Activated CD4-positive, alpha-beta memory T cell treated with anti-CD3 and anti-CD28 coated beads, Interleukin-2, amount 10 ng/mL, durations not matched to agents 7 days and 5 days (primary cell): ENCODE data around the gene RIMOC1. TPM values are rescaled to one million over a fixed set of nuclear protein-coding genes. Genes with fewer than 3 reads are reported as not detected.
"Not testable (repeated sequence)": the region's sequence is repeated elsewhere in the genome, so short reads cannot be mapped to it uniquely, and the experiment has no call there.

Experiments
- CTCF ChIA-PET: fragments of 350-600 bp; sonication (Branson Sonifier 250); formaldehyde crosslinking; loops from one replicate; lab custom pipeline; 2021; ENCODE audit warnings: antibody characterized with exemption, inconsistent platforms; lab: Charles Lee
- POLR2A ChIA-PET: fragments of 350-600 bp; sonication (Branson Sonifier 250); formaldehyde crosslinking; loops from one replicate; lab custom pipeline; 2021; ENCODE audit warnings: antibody characterized with exemption; lab: Charles Lee
- DNase-seq: peaks from one replicate; pipeline ENCODE4 v3.0.0-alpha.2; 2020
- H3K27ac Mint-ChIP-seq: one replicate; pipeline ENCODE4 v1.8.0; 2021; ENCODE audit warnings: mild to moderate bottlenecking, mixed read lengths
- H3K27me3 Mint-ChIP-seq: one replicate; pipeline ENCODE4 v1.8.0; 2021; ENCODE audit warnings: mixed read lengths
- H3K36me3 Mint-ChIP-seq: one replicate; pipeline ENCODE4 v1.8.0; 2021; ENCODE audit warnings: low read depth, mixed read lengths
- H3K4me1 Mint-ChIP-seq: one replicate; pipeline ENCODE4 v1.8.0; 2021; ENCODE audit warnings: mixed read lengths
- H3K4me3 Mint-ChIP-seq: one replicate; pipeline ENCODE4 v1.8.0; 2021; ENCODE audit warnings: mild to moderate bottlenecking, mixed read lengths
- H3K9me3 Mint-ChIP-seq: one replicate; pipeline ENCODE4 v1.8.0; 2021; ENCODE audit warnings: mixed read lengths
- total RNA-seq, 2 experiments: library from RNA; stranded (reverse); gene quantifications; one replicate each; pipeline ENCODE4 v1.2.3, GENCODE V29; 2021

RIMOC1 gene
- total RNA-seq, 2 experiments from 2014 or later: 28.5 to 29.0 TPM

DNA sequence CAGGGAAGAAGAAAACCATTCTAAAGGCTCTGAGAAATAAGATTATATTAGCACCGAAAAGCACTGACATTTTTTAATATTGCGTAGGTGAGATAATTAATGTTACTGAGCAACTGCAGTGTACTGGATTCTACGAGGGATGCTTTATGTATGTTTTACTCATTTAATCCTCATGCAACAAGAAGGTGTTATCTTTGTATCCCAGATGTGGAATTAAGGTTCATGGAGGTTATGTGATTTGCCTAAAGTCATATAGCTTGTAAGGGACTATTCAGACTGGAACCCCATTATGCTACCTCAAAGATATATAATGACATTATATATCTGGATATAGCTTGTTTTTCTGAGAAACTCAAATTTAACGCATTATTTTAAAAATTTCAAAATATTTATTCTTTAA lies 23.5 kb downstream of the RIMOC1 start:
- H3K4me3 Mint-ChIP-seq: no peak overlapping the region
- H3K27me3 Mint-ChIP-seq: no peaks in the 10 kb centered on the region
- POLR2A ChIA-PET: interaction anchor here (1.3 kb wide), 1 partner anchor 23 kb away, joined by 10 read pairs; the partner anchor contains the start of gene RIMOC1
- H3K27ac Mint-ChIP-seq: no peak overlapping the region
- DNase-seq: no peak
- H3K36me3 Mint-ChIP-seq: peaks cover 32% of the 10 kb centered on the region
- H3K9me3 Mint-ChIP-seq: peaks cover 4% of the 10 kb centered on the region
- CTCF ChIA-PET: interaction anchor here (1.4 kb wide), 1 partner anchor 72 kb away, joined by 3 read pairs; no protein-coding TSS in a partner anchor
- peaks cover 19% of the 10 kb centered on the region for H3K4me1 Mint-ChIP-seq

DNA sequence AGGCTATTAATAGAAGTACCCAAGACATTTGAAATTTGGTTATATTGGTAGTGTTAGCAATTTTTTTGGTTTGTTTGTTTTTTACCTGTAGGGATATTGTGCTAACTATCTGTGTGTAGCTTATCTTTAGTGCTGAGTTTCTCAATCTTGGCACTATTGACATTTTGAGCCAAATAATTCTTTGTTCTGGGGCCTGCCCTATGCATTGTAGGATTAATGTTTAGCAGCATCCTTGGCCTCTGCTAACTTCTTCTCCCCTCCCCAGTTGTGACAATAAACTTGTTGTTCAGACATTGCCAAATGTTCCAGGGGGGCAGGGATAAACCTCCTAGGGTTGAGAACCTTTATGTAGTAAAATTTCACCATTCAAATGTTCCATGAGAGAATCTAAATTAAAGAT lies 24.9 kb downstream of the RIMOC1 start:
- CTCF ChIA-PET: interaction anchor here (0.7 to 1.4 kb wide), 2 partner anchors 10 to 74 kb away, joined by 3 read pairs; no protein-coding TSS in a partner anchor

DNA sequence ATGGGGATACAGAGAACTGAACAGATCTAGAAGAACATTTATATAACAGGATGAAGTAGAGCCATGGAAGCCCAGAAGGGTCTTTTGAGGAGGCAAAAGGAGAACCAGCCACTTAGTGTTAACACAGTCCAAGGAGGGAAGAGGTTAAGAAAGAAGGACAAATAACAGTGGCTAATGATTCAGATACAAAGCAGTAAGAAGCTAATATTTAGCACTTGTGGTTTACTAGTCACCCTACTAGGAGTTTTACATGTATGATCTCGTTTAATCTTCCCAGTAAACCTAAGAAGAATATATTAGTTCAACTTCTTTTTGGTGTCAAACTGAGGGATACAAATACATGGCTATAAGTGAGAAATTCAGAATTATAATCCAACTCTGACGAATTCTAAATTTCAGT lies 28.6 kb downstream of the RIMOC1 start:
- no peak overlapping the region for H3K27ac Mint-ChIP-seq
- no peaks in the 10 kb centered on the region for H3K27me3 Mint-ChIP-seq
- POLR2A ChIA-PET: no interaction called here
- peaks cover 39% of the 10 kb centered on the region for H3K36me3 Mint-ChIP-seq
- DNase-seq: no peak
- H3K4me3 Mint-ChIP-seq: no peak overlapping the region
- no peaks in the 10 kb centered on the region for H3K4me1 Mint-ChIP-seq
- peaks cover 4% of the 10 kb centered on the region for H3K9me3 Mint-ChIP-seq
- CTCF ChIA-PET: no interaction called here

More for the DNA sequence above, 24.9 kb downstream of the RIMOC1 start:
- POLR2A ChIA-PET: no interaction called here
- Mint-ChIP-seq H3K4me3 (no peak overlapping the region), H3K27ac (no peak overlapping the region), H3K36me3 (peaks cover 34% of the 10 kb centered on the region), H3K4me1 (peaks cover 17% of the 10 kb centered on the region), H3K27me3 (no peaks in the 10 kb centered on the region), H3K9me3 (peaks cover 4% of the 10 kb centered on the region)
- DNase-seq: no peak

DNA sequence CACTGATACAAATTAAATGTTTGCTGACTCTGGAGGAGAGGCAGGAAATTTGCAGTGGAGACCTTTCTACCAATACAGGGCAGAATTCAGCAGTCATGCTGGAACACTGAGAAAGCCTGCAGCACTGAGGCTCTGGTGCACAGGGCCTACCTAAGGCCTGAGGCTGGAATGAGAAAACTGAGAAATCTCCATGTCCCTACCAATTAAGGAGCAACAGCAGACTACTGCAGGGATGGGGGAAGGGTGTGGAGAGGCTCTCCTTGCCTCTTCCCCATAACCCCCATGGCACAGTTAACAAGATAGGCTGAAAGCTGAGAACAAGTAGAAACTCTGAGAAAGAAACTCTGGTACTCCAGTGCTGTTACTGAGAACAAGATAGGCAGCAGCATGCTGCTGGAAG lies 31.4 kb downstream of the RIMOC1 start:
- peaks cover 4% of the 10 kb centered on the region for H3K9me3 Mint-ChIP-seq
- no peak overlapping the region for H3K4me3 Mint-ChIP-seq
- H3K27ac Mint-ChIP-seq: no peak overlapping the region
- DNase-seq: no peak
- ChIA-PET CTCF (no interaction called here), POLR2A (no interaction called here)
- H3K36me3 Mint-ChIP-seq: peaks cover 34% of the 10 kb centered on the region
- no peaks in the 10 kb centered on the region for H3K27me3 Mint-ChIP-seq
- H3K4me1 Mint-ChIP-seq: no peaks in the 10 kb centered on the region

DNA sequence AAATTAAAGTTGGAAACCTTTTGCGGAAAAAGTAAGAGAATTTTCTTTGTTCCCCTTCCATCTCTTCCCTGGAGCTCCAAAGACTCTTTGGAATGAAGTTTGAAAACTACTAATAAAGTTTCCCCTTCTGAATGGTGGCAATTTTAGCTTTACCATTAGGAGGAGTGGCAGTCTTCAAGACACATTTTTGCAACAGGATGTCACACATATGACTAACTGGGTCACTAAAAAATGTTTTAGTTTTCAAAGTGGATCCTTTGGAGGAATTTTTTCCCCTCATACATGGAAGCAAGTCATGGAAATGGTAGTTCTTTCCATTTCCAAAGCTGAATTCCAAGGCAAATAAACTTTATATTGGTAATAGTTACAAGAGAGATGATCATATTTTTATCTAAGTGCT lies 36.5 kb downstream of the RIMOC1 start:
- CTCF ChIA-PET: no interaction called here
- POLR2A ChIA-PET: no interaction called here
- Mint-ChIP-seq H3K4me1 (no peaks in the 10 kb centered on the region), H3K36me3 (peaks cover 12% of the 10 kb centered on the region), H3K4me3 (no peak overlapping the region), H3K9me3 (no peaks in the 10 kb centered on the region), H3K27ac (no peak overlapping the region), H3K27me3 (no peaks in the 10 kb centered on the region)
- DNase-seq: no peak

DNA sequence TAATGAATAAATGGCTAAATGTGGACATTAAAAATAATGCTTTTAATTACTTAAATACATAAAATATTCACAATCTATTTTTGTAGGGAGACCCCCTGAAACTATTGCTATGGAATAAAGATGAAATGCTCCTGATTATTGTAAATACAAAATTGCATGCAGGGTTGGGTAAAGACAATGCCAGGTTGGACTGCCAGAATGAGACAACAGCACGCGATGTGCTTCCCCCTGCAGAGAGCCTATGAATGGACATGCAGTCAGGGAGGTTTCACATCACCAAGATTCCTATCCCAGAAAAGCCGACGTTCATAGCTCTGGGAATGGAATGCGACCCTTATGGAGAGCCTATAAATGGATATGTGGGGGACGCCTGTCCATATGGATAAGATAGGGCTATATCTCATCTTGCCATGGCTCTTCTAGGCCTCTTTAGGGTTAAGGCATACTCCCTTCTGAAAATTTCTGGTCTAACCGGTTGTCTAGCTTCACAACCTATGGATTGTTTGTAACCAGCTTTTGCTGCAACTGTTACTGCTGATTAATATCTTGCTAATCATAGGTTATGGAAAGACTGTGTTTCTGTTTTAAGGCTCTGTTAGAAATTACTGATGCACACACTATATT lies 41.3 kb downstream of the RIMOC1 start:
- H3K27ac Mint-ChIP-seq, POLR2A ChIA-PET, CTCF ChIA-PET, H3K4me3 Mint-ChIP-seq, DNase-seq, H3K9me3 Mint-ChIP-seq, H3K4me1 Mint-ChIP-seq, H3K36me3 Mint-ChIP-seq, H3K27me3 Mint-ChIP-seq: not testable (repeated sequence)

DNA sequence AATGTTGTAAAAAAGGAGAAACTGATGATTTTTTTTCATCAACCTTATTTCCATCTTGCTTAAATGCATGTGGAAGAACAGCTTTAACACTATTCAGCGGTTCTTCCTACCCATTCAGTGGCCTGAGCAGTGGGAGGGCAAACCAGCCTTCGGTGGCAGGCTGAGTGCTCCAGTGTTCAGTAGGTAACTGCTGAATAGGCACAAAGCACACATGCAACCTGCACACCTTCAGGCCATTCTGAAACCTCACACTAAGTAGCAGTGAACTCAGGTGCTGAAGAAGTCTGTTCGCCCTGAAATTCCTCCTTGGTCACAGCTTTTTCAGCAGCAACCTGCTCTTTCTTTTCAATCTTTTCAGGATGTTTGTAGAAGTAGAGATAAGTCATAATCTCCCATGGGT lies 47.1 kb downstream of the RIMOC1 start:
- Mint-ChIP-seq H3K36me3 (no peaks in the 10 kb centered on the region), H3K27ac (no peak overlapping the region), H3K4me3 (no peak overlapping the region), H3K27me3 (peaks cover 11% of the 10 kb centered on the region), H3K9me3 (no peaks in the 10 kb centered on the region), H3K4me1 (no peaks in the 10 kb centered on the region)
- ChIA-PET POLR2A (no interaction called here), CTCF (no interaction called here)
- DNase-seq: no peak

Other genes starting within 250 kb of the RIMOC1 start
- gene OXCT1, start 33.9 kb upstream of the RIMOC1 start, total RNA-seq: 10 to 100 TPM; 63.8 to 64.2 TPM
- gene FBXO4, start 20.9 kb downstream of the RIMOC1 start, total RNA-seq: 10 to 100 TPM; 13.3 to 13.6 TPM